ENCODE measurements around the gene TMCO1.

DNA sequence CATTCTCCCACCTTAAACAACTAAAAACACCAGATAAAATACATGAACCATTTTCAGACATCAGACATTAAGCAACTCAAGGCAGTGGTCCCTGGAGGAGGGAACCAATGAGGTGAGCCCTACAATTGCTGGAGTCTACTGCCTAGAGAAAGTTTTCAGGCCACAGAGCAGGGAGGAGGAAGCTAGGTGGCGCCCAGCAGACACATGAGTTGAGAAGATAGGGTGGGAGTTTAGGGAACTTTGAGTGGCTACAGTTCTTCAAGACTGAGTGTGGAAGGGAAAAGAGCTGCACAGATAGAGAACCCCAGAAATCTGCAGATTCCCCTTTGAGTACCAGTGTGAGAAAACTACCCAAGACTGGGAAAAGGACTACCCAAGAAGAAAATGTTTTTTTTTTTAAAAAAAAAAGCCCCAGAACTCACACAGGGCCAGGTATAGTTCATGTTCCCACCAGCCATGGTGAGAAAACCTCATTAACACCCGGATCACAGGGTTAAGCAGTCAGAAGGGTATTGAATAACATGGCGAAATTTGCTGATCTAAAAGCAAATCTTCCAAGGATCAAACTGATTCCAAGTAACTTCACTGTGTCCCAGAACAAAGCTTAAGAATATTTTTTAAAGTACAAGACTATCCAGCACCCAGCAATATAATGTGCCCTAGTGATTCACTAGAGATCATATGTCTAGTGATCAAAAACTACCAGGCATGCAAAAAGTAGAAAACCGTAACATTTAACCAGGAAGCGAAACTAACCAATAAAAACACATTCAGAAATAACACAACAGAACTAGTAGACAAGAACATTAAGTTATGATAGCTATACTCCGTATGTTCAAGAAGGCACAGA lies 82.3 kb downstream of the TMCO1 start:
- TF ChIP-seq EZH2 (IDR thresholded peaks at IDR 0.05; ENCODE audit: insufficient read depth, poor library complexity, severe bottlenecking) = no peak
- TF ChIP-seq EZH2phosphoT487 (IDR thresholded peaks at IDR 0.05; ENCODE audit: insufficient read depth, low read depth) = no peak

Measured in GM23248 (cell line).